Stimulated activated CD4-positive, alpha-beta T cell treated with anti-CD3 and anti-CD28 coated beads, TNF-alpha, amount 100 ng/mL, for 48 hours (primary cell): ENCODE results near the gene UBXN11.

Experiments used
- DNase-seq, 3 donors: peaks; one replicate each; pipeline ENCODE4 v3.0.0-alpha.2; 2020; ENCODE audit warnings: low read depth in 3 of 3

The UBXN11 gene

GRCh38 chr1:26287033-26287711 lies 19.3 kb downstream of the UBXN11 start:
- DNase-seq = peak in 1 of 3 donors; percentile 59

DNA sequence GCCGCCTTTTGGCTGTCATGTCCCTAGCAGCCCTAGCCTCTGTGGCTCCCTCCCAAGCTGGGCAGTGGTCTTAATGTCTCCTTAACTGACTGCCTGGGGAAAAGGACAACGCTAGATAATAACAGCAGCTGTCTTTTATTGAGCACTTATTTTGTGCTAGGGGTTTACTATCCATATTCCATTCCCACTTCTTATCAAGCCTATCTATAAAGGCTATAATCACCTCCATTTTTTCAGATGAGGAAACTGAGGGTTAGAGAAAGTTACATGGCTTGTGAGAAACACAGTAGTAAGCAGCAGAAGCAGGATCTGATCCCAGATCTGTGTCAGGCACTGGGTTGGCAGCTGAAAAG lies 20.4 kb downstream of the UBXN11 start:
- no peak for DNase-seq

GRCh38 chr1:26285366-26286063 lies 20.9 kb downstream of the UBXN11 start:
- no peak for DNase-seq

DNA sequence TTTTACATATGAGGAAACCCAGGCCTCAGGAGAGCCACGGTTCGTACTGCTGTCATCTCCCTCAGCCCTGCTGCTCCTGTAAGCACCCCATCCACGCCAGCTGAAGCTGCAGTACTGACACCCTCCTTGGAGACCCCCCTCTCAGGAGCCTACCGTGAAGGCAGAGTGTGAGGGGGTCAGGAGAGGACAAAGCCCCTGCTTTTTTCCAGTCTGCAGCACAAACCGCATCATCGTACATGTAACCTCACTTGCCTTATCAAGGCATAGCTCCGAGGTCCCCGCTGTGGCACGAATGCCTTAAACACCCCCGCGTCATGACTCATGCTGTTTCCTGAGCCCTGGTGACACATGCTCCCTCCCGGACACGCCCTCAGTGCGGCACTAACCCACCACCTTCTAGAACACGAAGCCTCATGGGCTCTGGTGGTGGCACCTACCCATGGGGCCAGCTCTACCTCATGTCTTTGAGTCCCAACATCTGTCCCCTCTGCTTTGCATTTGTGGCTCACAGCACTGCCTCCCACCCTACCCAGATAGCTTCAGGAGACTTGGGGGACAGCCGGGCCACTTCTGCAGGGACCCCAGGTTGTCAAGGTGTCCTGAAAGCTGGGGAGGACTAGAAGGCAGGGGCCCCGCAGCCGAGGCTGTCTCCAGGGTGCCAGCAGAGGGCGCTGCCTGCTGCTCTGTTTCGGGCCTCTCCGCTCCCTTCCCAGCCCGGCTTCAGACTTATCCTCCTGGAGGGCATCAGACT lies 21.7 kb downstream of the UBXN11 start:
- DNase-seq = peak; percentile 90 to 99 (median 97)

GRCh38 chr1:26283871-26284596 lies 22.4 kb downstream of the UBXN11 start:
- DNase-seq = no peak

DNA sequence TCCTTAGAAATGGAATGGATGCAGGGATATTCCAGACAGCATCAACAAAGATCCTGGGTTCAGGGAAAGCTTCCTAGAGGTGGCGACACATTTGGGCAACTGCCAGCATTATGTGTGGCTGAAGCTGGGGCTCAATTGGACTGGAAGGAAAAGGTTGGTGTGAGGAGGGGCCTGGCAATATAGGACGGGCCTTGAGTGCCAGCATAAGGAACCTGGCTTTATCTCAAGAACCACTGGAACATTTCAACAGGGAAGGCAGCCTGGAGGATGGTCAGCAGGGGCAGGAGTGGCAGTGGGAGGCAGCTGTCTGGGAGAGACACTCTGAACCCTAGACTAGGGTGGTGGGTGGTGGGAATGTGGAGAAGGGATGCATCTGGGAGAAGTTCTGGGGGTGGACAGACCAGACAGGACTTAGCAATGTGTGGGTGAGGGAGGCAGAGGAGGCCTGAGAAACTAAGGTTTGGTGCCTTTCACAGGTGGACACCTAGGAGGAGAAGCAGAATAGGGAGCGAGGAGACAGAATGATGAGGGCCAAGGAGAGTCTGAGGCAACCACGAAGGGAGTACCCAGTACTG lies 23.1 kb downstream of the UBXN11 start:
- DNase-seq = no peak

DNA sequence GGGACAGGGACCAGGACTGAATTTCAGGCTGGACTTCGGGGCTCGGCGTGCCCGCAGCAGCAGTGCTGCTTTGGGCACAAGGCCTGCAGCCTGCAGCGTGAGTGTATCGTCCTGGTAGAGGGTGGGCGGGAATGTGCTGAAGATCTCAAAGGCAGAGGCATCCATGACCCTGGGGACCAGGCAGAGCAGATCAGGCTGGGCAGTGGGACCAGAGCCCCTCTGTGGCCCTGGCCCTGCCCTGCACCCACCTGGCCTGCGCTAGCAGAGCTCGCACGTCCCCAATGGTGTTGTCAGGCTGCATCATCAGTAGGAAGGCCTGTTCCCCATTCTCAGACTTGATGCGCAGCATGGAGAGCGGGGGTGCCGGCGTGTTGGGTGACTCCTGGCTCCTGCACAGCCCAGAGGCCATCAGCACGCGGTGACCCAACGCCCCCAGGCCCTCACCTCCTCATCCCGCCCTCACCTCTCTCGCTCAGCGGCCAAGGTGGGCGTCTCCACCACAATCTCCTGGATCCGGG lies 24.0 kb downstream of the UBXN11 start:
- no peak for DNase-seq

DNA sequence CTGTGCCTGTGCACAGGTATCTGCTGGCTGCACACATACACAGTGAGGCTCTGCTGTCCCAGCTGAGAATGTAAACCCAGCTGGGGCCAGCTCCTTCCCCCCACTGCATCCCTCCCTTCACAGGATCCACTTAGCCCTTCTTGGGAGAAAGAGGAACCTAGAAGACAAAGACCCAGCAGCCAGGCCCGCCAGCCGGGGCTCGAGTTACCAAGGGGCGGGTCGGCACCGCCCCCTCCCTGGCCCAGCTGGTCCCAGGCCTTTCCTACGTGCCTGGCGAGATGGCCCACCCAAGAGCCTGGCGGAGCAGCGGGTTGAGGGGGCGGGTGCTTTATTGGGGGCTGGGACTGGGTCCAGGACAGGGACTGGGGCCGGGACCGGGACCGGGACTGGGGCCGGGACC lies 24.5 kb downstream of the UBXN11 start:
- DNase-seq = no peak

- DNase-seq = no peak
Observed at GRCh38 chr1:26281091-26281958, 25.1 kb downstream of the UBXN11 start.

- DNase-seq = no peak
Observed at GRCh38 chr1:26280333-26281042, 25.9 kb downstream of the UBXN11 start.

GRCh38 chr1:26279456-26280332 lies 26.7 kb downstream of the UBXN11 start, which contains the start of gene SH3BGRL3:
SH3BGRL3 (plus strand) TSS chr1:26280086; CDS start chr1:26280156, 70 bp downstream.
- peak; percentile 74 to 83 (median 75) for DNase-seq

GRCh38 chr1:26278724-26279455 lies 27.5 kb downstream of the UBXN11 start:
- DNase-seq = peak in 2 of 3 donors; percentile 41 to 46

GRCh38 chr1:26278303-26278702 lies 28.1 kb downstream of the UBXN11 start:
- no peak for DNase-seq

DNA sequence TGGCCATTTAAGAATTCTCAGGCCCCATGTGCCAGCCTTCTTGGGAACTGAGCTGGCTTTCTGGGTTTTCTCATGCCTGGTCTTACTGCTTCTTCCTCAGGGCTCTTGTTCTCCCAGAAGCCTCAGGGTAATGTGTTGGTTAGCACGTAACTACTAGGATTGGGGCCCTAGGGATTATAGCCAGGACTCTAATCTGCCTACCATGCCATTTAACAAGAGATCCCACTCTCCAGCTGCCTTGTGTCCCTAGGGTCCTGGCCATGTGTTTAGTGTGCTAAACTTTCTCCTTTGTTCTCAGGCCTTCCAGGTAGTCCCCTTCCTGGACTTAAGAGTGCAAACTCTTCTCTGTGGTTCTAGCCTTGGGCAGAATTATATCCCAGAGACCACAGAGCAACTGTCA lies 28.7 kb downstream of the UBXN11 start:
- DNase-seq = no peak

DNA sequence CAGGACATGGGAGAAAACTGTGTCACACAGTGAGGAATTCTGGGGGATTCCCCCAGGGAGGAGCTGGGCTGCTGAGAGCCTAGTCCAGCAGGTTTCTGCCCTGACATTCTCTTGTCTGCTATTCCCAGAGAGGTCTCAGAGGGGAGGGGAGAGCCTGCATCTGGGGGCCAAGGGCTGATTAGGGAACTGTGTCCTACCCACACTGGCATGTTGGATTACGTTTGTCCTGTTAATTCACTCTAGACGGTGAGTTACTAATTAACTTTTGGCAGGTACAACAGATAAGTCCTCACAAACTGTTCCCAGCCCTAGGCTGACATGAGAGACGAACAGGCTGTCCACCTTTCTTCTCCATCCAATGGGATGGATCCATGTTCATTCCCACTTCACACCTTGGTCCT lies 29.2 kb downstream of the UBXN11 start:
- no peak for DNase-seq

- no peak for DNase-seq
Observed at GRCh38 chr1:26276432-26276838, 30.0 kb downstream of the UBXN11 start.

DNA sequence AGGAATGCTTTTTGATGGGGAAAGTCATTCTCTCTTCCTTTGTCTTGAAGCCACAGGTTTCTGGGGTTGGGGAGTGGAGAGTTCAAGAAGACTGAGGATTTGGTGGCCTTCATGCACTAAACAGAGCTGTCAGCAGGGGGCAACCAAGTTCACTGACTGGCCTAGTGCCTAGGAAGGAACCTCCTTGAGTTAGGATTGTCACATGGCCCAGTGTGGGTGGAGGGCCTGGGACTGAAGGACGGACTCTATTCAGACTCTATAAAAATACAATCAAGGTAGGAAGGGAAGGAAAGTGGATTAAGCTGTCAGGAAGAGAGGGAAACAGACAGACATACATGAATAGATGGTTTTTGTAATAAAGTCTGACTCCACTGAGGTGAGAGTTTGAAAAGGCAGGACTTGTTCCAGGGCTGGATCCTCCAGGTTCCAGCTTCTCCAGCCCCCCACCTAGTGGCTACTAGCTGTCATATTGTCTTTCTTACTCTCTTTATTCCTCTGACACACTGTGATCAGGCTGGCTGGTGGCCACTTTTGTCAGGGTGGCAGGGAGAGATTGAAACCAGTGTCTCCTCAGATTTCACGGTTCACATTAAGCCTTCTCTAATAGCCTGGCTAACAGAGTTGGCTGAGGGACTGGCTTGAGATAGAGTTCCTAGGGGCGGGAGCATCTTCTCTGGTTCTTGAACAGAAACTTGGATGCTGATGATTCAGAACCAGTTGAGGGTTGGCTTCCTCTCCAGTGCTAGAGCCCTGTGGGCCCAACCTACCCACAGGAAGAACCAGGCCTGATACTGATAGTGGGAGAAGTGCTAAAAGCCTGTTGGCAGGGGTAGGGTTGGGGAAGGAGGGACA lies 30.6 kb downstream of the UBXN11 start:
- DNase-seq = peak; percentile 63 to 80 (median 63)
